Fibroblast of upper back skin (primary cell): ENCODE data around the gene PRAMEF5.
"Not testable (repeated sequence)": the region's sequence is repeated elsewhere in the genome, so short reads cannot be mapped to it uniquely, and the experiment has no call there.

ENCODE experiments used
- DNase-seq: peaks from one replicate; pipeline ENCODE4 v3.0.0-alpha.2; 2013

PRAMEF5 gene

GRCh38 chr1:13279617-13280016 is 25.6 kb downstream of the PRAMEF5 start:
- DNase-seq, result not testable (repeated sequence)

GRCh38 chr1:13285037-13285436 is 31.0 kb downstream of the PRAMEF5 start, which contains the start of gene PRAMEF8:
Gene PRAMEF8 (minus strand): TSS chr1:13285137. CDS start chr1:13284091, 1,046 bp downstream.
- DNase-seq, result not testable (repeated sequence)

- not testable (repeated sequence) for DNase-seq
Observed at GRCh38 chr1:13289030-13289429, 35.0 kb downstream of the PRAMEF5 start.

GRCh38 chr1:13297216-13297931 is 43.4 kb downstream of the PRAMEF5 start:
- not testable (repeated sequence) for DNase-seq

GRCh38 chr1:13298699-13299098 is 44.7 kb downstream of the PRAMEF5 start:
- DNase-seq, result not testable (repeated sequence)

- not testable (repeated sequence) for DNase-seq
Observed at GRCh38 chr1:13302197-13302596, 48.2 kb downstream of the PRAMEF5 start.

- DNase-seq, result not testable (repeated sequence)
Observed at GRCh38 chr1:13303239-13303638, 49.2 kb downstream of the PRAMEF5 start, which contains the start of gene PRAMEF33. Gene PRAMEF33 (plus strand): TSS chr1:13303539. CDS start chr1:13305955, 2,416 bp downstream.
